Smooth muscle cell (in vitro differentiated cells): Measurements from ENCODE around the gene WBP1. TPM values are rescaled to one million over a fixed set of nuclear protein-coding genes. Genes with fewer than 3 reads are reported as not detected.
A peak's percentile ranks its signal among the peaks of the same experiment; 100 is the strongest.
"Not testable (repeated sequence)": the region's sequence is repeated elsewhere in the genome, so short reads cannot be mapped to it uniquely, and the experiment has no call there.

Experiments used
- DNase-seq: peaks from one replicate; lab custom pipeline; 2025; ENCODE audit not compliant: unreplicated experiment; lab: John Stamatoyannopoulos, UW
- H2AFZ ChIP-seq: fragments of 200-600 bp; sonication (generic); 2 replicates; pipeline ENCODE4 v1.6.0; 2016; ENCODE audit warnings: antibody characterized with exemption, low read depth, mild to moderate bottlenecking
- H3F3A ChIP-seq: fragments of 200-600 bp; sonication (generic); 2 replicates; pipeline ENCODE4 v1.6.0; 2017; ENCODE audit warnings: antibody characterized with exemption, low read depth
- H3K27ac ChIP-seq: fragments of 200-600 bp; sonication (generic); 2 replicates; pipeline ENCODE4 v1.5.1; 2016; ENCODE audit warnings: low read depth, mild to moderate bottlenecking
- H3K27me3 ChIP-seq: fragments of 200-600 bp; sonication (generic); 2 replicates; pipeline ENCODE4 v1.6.1; 2016; ENCODE audit warnings: low read depth, mild to moderate bottlenecking
- H3K36me3 ChIP-seq: fragments of 200-600 bp; sonication (generic); 2 replicates; pipeline ENCODE4 v1.5.1; 2016; ENCODE audit warnings: low read depth
- H3K4me1 ChIP-seq: fragments of 200-600 bp; sonication (generic); 2 replicates; pipeline ENCODE4 v1.5.1; 2016; ENCODE audit warnings: low read depth
- H3K4me2 ChIP-seq: fragments of 200-600 bp; sonication (generic); 2 replicates; pipeline ENCODE4 v1.6.0; 2016; ENCODE audit warnings: mild to moderate bottlenecking
- H3K4me3 ChIP-seq: fragments of 200-600 bp; sonication (generic); 2 replicates; pipeline ENCODE4 v1.5.1; 2016; ENCODE audit warnings: mild to moderate bottlenecking
- H3K79me2 ChIP-seq: fragments of 200-600 bp; sonication (generic); 2 replicates; pipeline ENCODE4 v1.6.0; 2016; ENCODE audit warnings: low read depth, mild to moderate bottlenecking
- H3K9ac ChIP-seq: fragments of 200-600 bp; sonication (generic); 2 replicates; pipeline ENCODE4 v1.6.0; 2016; ENCODE audit warnings: low read depth
- H3K9me3 ChIP-seq: fragments of 200-600 bp; sonication (generic); replicated peaks from 2 replicates; pipeline ENCODE4 v1.5.1; 2016; ENCODE audit warnings: low read depth
- H4K20me1 ChIP-seq: fragments of 200-600 bp; sonication (generic); 2 replicates; pipeline ENCODE4 v1.6.0; 2016; ENCODE audit warnings: low read depth
- WGBS: methylation state at CpG from one replicate; pipeline ENCODE4 v1.1.7; 2016; ENCODE audit warnings: low lambda C conversion rate; 5-methylcytosine and 5-hydroxymethylcytosine counted together
- polyA plus RNA-seq: library from polyadenylated mRNA; unstranded; fragments of >200 nt; fragmentation: Nextera tagmentation; extraction: Ambion mirVana; gene quantifications from 2 replicates; pipeline ENCODE4 v1.2.1, GENCODE V29; 2016
- total RNA-seq: library from RNA; depleted of rRNA; stranded (reverse); fragments of >200 nt; gene quantifications from 2 replicates; pipeline ENCODE4 v1.2.3, GENCODE V29; 2014
- TF ChIP-seq, protein P1 (sequence below): fragments of 200-600 bp; sonication (generic); IDR thresholded peaks from 2 replicates; pipeline ENCODE4 v1.5.1; 2017; ENCODE audit warnings: borderline replicate concordance, mild to moderate bottlenecking, antibody characterized with exemption; ENCODE audit not compliant: insufficient read depth, poor library complexity, severe bottlenecking

Gene WBP1
- total and polyA plus RNA-seq, 2 experiments from 2014 or later: 90.8 to 117 TPM

DNA sequence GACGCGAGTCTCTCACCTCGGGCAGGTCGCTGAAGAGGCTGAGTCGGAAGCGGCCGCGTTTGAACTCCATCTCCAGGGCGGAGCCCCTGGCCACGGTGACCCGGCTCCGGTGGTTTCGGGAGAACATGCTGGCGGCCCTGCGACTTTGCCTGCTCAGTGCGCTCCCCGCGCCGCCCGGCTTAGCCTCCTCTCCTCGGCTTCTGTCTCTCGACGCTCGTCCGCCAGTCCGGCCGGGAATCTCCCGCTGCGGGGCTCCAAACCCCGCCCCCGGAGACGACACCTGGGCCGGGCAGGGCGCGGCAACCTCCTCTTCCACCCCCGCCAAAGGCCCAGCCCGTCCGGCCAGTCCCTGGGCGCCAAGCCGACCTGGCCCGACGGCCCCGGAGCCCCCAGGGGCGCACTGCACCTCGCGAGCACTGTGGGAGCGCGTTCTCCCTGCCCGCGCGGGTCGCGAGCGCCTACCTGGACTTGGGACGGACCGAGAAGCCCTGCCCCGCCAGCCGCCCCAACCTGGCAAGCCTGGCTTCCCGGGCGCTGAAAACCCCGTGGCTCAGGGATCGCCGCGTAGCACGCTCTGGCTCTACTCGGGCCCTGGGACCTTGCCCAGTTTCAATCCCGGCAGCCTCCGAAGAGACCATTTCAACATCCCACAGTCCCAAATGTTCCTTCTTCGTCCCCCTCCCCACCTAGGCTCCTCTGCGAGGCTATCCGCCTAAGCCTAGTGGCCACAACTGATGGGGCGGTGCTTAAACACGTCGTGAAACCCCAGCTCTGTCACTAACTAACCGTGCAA, 16.4 kb upstream of the WBP1 start, which contains the start of gene RTKN:
Gene RTKN (minus strand): TSS at position 248 of the 793 bp plus-strand sequence. CDS start 121 bp downstream, at position 127.
- peak within 1 kb of the TSS; percentile 61 for H3K4me3 ChIP-seq
- peak within 1 kb of the TSS; percentile 96 for H3K4me2 ChIP-seq
- no peaks in the 10 kb centered on the region for H3K27me3 ChIP-seq
- peak within 1 kb of the TSS; percentile 82 for H3K9ac ChIP-seq
- peaks cover 37% of the 10 kb centered on the region for H3K79me2 ChIP-seq
- peak within 1 kb of the TSS; percentile 93 for H2AFZ ChIP-seq
- peaks cover 15% of the 10 kb centered on the region for H3F3A ChIP-seq
- no peak for DNase-seq
- H4K20me1 ChIP-seq: peaks cover 29% of the 10 kb centered on the region
- peaks cover 27% of the 10 kb centered on the region for H3K4me1 ChIP-seq
- 1% methylated on average over 62 of the region's 75 CpGs for WGBS
- H3K9me3 ChIP-seq: no peaks in the 10 kb centered on the region
- no peaks in the 10 kb centered on the region for H3K36me3 ChIP-seq
- peak within 1 kb of the TSS; percentile 93 for H3K27ac ChIP-seq
- TF ChIP-seq, protein P1, sequence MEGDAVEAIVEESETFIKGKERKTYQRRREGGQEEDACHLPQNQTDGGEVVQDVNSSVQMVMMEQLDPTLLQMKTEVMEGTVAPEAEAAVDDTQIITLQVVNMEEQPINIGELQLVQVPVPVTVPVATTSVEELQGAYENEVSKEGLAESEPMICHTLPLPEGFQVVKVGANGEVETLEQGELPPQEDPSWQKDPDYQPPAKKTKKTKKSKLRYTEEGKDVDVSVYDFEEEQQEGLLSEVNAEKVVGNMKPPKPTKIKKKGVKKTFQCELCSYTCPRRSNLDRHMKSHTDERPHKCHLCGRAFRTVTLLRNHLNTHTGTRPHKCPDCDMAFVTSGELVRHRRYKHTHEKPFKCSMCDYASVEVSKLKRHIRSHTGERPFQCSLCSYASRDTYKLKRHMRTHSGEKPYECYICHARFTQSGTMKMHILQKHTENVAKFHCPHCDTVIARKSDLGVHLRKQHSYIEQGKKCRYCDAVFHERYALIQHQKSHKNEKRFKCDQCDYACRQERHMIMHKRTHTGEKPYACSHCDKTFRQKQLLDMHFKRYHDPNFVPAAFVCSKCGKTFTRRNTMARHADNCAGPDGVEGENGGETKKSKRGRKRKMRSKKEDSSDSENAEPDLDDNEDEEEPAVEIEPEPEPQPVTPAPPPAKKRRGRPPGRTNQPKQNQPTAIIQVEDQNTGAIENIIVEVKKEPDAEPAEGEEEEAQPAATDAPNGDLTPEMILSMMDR: no peak

DNA sequence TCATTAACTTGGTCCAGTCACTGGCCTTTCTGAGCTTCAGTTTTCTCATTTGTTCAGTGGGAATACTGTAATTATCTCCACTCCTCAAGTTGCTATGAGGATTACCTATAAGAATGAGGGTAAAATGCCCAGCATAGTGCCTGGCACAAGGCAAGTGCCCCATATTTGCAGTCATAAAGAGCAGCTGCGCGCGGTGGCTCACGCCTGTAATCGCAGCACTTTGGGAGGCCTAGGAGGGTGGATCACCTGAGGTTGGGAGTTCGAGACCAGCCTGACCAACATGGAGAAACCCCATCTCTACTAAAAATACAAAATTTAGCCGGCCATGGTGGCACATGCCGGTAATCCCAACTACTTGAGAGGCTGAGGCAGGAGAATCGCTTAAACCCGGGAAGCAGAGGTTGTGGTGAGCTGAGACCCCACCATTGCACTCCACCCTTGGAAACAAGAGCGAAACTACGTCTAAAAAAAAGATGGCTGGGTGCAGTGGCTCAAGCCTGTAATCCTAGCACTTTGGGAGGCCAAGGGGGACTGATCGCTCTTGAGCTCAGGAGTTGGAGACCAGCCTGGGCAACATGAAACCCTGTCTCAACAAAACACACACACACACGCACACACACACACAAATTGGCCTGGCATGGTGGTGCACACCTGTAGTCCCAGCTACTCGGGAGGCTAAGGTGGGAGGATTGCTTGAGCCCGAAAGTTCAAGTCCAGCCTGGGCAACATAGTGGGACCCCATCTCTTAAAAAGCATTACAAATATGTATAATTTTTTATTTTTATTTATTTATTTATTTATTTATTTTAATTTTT, 15.5 kb upstream of the WBP1 start:
- peaks cover 28% of the 10 kb centered on the region for H3K79me2 ChIP-seq
- H3K4me2 ChIP-seq: peak overlapping the region; percentile 96
- WGBS: 86% methylated on average over 16 of the region's 16 CpGs
- peak overlapping the region; percentile 93 for H3K27ac ChIP-seq
- peaks cover 19% of the 10 kb centered on the region for H3K4me1 ChIP-seq
- H2AFZ ChIP-seq: peak overlapping the region; percentile 93
- peak overlapping the region; percentile 82 for H3K9ac ChIP-seq
- H3K27me3 ChIP-seq, H3K36me3 ChIP-seq, DNase-seq, H3K9me3 ChIP-seq: not testable (repeated sequence)
- peak overlapping the region; percentile 61 for H3K4me3 ChIP-seq
- peaks cover 15% of the 10 kb centered on the region for H3F3A ChIP-seq
- peaks cover 21% of the 10 kb centered on the region for H4K20me1 ChIP-seq

DNA sequence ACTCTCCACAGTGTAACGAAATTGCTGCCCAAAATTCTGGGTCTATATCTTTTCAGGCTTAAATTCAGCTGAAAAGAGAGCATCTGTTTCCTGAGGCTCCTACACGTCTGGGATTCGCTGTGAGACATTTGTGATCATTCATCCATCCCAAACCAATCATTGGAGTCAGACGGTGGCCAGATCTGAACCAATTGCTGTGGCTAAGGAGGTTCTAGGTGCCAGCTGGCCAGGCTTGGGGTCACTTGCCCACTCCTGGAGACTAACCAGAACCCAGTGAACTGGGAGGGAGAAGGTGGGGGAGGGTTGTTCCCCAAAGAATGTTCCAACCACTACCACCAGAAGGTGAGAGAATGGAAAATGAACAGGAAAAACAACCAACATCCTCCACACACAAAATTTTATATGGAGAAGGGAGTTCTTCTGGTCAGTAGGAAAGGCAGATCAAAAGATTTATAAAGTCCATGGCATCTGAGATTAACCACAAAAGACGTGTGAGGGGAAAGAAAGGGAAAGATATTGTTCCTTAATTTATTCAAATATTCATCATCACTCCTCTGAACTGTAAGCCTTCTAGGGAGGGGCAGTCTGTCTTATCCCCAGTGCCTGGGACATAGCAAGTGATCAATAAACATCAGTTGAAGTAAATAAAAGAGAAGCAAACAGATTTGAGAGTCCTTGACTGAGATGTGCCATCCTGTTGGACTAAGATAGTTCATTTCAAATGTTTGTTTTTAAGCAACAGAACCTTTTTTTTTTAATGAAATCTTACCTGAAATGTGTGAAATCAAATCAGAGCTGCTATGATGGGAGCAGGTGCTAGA, 13.5 kb upstream of the WBP1 start:
- H3K79me2 ChIP-seq: peaks cover 8% of the 10 kb centered on the region
- DNase-seq: no peak
- no peak overlapping the region for H3K9ac ChIP-seq
- peak overlapping the region; percentile 37 for H3K4me2 ChIP-seq
- no peak overlapping the region for H2AFZ ChIP-seq
- no peaks in the 10 kb centered on the region for H3K9me3 ChIP-seq
- H3K27ac ChIP-seq: peak overlapping the region; percentile 63
- no peaks in the 10 kb centered on the region for H3K27me3 ChIP-seq
- no peak overlapping the region for H3K4me3 ChIP-seq
- H4K20me1 ChIP-seq: peaks cover under 1% of the 10 kb centered on the region
- 28% methylated on average over 5 of the region's 5 CpGs for WGBS
- no peaks in the 10 kb centered on the region for H3K36me3 ChIP-seq
- H3K4me1 ChIP-seq: peaks cover 1% of the 10 kb centered on the region
- peaks cover 15% of the 10 kb centered on the region for H3F3A ChIP-seq
- TF ChIP-seq, protein P1: no peak
